ENCODE results near the gene TANC1.

GRCh38 chr2:159136391-159136790 lies 168.0 kb downstream of the TANC1 start:
- TF ChIP-seq REST (IDR thresholded peaks at IDR 0.05; ENCODE audit: insufficient read depth in 1 of 2, low read depth in 2 of 2, low read length in 2 of 2), result no peak
- TF ChIP-seq POLR2AphosphoS5 (IDR thresholded peaks at IDR 0.05; ENCODE audit: low read depth, low read length), result no peak
- no peak for TF ChIP-seq SIN3A (IDR thresholded peaks at IDR 0.05; ENCODE audit: borderline replicate concordance, insufficient read depth, low read length)
- no peak for TF ChIP-seq TAF1 (IDR thresholded peaks at IDR 0.05; ENCODE audit: borderline replicate concordance, insufficient read depth, low read length)
- TF ChIP-seq FOXP2 (optimal IDR thresholded peaks at IDR 0.05; ENCODE audit: borderline replicate concordance, extremely low read depth, extremely low read length, insufficient read depth), result no peak

All from PFSK-1 (cell line).